Measurements from ENCODE around the gene CDH18.

DNA sequence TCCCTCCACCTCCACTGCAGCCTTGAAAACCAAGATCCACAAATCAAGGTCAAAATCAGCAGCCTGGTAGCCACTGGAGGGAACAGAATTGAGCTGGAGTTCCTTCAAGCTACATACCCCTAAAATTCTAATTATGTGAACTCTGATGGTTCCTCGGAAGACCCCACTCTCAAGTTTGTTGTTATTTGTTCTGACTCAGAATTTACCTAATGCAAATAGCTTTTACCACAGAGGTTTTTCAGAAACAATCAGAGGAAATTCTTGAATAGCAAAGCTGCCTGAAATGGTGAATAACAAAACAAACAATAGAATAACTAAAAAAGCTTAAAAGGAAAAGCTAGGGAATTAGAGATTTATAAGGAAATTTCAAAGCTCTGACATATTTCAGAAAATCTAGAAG is 220.0 kb downstream of the CDH18 start:
- no peak for TF ChIP-seq TAF1 (IDR thresholded peaks at IDR 0.05; ENCODE audit: low read depth)
- TF ChIP-seq, protein P1, sequence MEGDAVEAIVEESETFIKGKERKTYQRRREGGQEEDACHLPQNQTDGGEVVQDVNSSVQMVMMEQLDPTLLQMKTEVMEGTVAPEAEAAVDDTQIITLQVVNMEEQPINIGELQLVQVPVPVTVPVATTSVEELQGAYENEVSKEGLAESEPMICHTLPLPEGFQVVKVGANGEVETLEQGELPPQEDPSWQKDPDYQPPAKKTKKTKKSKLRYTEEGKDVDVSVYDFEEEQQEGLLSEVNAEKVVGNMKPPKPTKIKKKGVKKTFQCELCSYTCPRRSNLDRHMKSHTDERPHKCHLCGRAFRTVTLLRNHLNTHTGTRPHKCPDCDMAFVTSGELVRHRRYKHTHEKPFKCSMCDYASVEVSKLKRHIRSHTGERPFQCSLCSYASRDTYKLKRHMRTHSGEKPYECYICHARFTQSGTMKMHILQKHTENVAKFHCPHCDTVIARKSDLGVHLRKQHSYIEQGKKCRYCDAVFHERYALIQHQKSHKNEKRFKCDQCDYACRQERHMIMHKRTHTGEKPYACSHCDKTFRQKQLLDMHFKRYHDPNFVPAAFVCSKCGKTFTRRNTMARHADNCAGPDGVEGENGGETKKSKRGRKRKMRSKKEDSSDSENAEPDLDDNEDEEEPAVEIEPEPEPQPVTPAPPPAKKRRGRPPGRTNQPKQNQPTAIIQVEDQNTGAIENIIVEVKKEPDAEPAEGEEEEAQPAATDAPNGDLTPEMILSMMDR (IDR thresholded peaks at IDR 0.05; ENCODE audit: poor library complexity, severe bottlenecking), result no peak
- no peak for TF ChIP-seq SMC3 (conservative IDR thresholded peaks at IDR 0.05; ENCODE audit: poor library complexity)
- no peak for TF ChIP-seq EZH2 (IDR thresholded peaks at IDR 0.05; ENCODE audit: borderline replicate concordance, insufficient read depth, low read length, poor library complexity, severe bottlenecking)
- no peak for TF ChIP-seq POLR2AphosphoS5 (IDR thresholded peaks at IDR 0.05)
- TF ChIP-seq EP300 (conservative IDR thresholded peaks at IDR 0.05; ENCODE audit: poor library complexity, severe bottlenecking), result no peak
- TF ChIP-seq MXI1 (conservative IDR thresholded peaks at IDR 0.05; ENCODE audit: poor library complexity, severe bottlenecking), result no peak
- no peak for TF ChIP-seq RAD21 (conservative IDR thresholded peaks at IDR 0.05)
- TF ChIP-seq, protein P2, sequence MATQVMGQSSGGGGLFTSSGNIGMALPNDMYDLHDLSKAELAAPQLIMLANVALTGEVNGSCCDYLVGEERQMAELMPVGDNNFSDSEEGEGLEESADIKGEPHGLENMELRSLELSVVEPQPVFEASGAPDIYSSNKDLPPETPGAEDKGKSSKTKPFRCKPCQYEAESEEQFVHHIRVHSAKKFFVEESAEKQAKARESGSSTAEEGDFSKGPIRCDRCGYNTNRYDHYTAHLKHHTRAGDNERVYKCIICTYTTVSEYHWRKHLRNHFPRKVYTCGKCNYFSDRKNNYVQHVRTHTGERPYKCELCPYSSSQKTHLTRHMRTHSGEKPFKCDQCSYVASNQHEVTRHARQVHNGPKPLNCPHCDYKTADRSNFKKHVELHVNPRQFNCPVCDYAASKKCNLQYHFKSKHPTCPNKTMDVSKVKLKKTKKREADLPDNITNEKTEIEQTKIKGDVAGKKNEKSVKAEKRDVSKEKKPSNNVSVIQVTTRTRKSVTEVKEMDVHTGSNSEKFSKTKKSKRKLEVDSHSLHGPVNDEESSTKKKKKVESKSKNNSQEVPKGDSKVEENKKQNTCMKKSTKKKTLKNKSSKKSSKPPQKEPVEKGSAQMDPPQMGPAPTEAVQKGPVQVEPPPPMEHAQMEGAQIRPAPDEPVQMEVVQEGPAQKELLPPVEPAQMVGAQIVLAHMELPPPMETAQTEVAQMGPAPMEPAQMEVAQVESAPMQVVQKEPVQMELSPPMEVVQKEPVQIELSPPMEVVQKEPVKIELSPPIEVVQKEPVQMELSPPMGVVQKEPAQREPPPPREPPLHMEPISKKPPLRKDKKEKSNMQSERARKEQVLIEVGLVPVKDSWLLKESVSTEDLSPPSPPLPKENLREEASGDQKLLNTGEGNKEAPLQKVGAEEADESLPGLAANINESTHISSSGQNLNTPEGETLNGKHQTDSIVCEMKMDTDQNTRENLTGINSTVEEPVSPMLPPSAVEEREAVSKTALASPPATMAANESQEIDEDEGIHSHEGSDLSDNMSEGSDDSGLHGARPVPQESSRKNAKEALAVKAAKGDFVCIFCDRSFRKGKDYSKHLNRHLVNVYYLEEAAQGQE (IDR thresholded peaks at IDR 0.05; ENCODE audit: borderline replicate concordance), result no peak

Measured in neural cell (in vitro differentiated cells).